OCI-LY3 (cell line): ENCODE data around the gene PIEZO1.

ENCODE experiments used
- H2AFZ ChIP-seq: fragments of 200-600, 300-600 bp; shearing (Covaris generic); 2 replicates; pipeline ENCODE4 v1.6.0; 2014; ENCODE audit warnings: antibody characterized with exemption, low read depth, low read length
- H3K27ac ChIP-seq: fragments of 200-600, 300-600 bp; sonication (generic); 2 replicates; pipeline ENCODE4 v1.5.1; 2014; ENCODE audit warnings: mild to moderate bottlenecking, low read length, moderate library complexity, mixed read lengths
- H3K27me3 ChIP-seq: fragments of 200-600, 300-600 bp; sonication (generic); 2 replicates; pipeline ENCODE4 v1.6.1; 2014; ENCODE audit warnings: low read depth, low read length, mixed read lengths
- H3K36me3 ChIP-seq: fragments of 200-600, 300-600 bp; sonication (generic); replicated peaks from 2 replicates; pipeline ENCODE3; 2014; ENCODE audit warnings: low read depth, low read length, mixed read lengths
- H3K4me1 ChIP-seq: fragments of 300-600, 200-600 bp; sonication (generic); 2 replicates; pipeline ENCODE4 v1.6.1; 2014; ENCODE audit warnings: low read length, mixed read lengths
- H3K4me2 ChIP-seq: fragments of 200-600, 300-600 bp; sonication (generic); 2 replicates; pipeline ENCODE4 v1.6.1; 2014; ENCODE audit warnings: low read length, mixed read lengths
- H3K4me3 ChIP-seq: fragments of 300-600, 200-600 bp; sonication (generic); 2 replicates; pipeline ENCODE4 v1.5.1; 2014; ENCODE audit warnings: antibody characterized with exemption, mild to moderate bottlenecking, low read length, moderate library complexity
- H3K79me2 ChIP-seq: fragments of 300-600, 200-600 bp; shearing (Covaris generic); 2 replicates; pipeline ENCODE4 v1.6.1; 2014; ENCODE audit warnings: mild to moderate bottlenecking, low read length, mixed read lengths
- H3K9ac ChIP-seq: fragments of 300-600, 200-600 bp; shearing (Covaris generic); 2 replicates; pipeline ENCODE4 v1.6.0; 2014; ENCODE audit warnings: mild to moderate bottlenecking, low read length, moderate library complexity
- H3K9me3 ChIP-seq: fragments of 200-600, 300-600 bp; shearing (Covaris generic); 2 replicates; pipeline ENCODE4 v1.6.1; 2014; ENCODE audit warnings: low read length, mixed read lengths; ENCODE audit not compliant: insufficient read depth
- H4K20me1 ChIP-seq: fragments of 200-600, 300-600 bp; sonication (generic); 2 replicates; pipeline ENCODE4 v1.6.1; 2016; ENCODE audit warnings: low read length, mixed read lengths; ENCODE audit not compliant: insufficient read depth
- EZH2phosphoT487 ChIP-seq: fragments of 200-600 bp; shearing (Covaris generic); IDR thresholded peaks from 2 replicates; pipeline ENCODE4 v1.6.1; 2018; ENCODE audit warnings: antibody characterized with exemption, mixed run types, low read depth
- TF ChIP-seq, protein P1 (sequence below): fragments of 200-600, 300-600 bp; sonication (generic); IDR thresholded peaks from 2 replicates; pipeline ENCODE4 v1.5.1; 2014; ENCODE audit warnings: antibody characterized with exemption, low read length, low read depth

The PIEZO1 gene

DNA sequence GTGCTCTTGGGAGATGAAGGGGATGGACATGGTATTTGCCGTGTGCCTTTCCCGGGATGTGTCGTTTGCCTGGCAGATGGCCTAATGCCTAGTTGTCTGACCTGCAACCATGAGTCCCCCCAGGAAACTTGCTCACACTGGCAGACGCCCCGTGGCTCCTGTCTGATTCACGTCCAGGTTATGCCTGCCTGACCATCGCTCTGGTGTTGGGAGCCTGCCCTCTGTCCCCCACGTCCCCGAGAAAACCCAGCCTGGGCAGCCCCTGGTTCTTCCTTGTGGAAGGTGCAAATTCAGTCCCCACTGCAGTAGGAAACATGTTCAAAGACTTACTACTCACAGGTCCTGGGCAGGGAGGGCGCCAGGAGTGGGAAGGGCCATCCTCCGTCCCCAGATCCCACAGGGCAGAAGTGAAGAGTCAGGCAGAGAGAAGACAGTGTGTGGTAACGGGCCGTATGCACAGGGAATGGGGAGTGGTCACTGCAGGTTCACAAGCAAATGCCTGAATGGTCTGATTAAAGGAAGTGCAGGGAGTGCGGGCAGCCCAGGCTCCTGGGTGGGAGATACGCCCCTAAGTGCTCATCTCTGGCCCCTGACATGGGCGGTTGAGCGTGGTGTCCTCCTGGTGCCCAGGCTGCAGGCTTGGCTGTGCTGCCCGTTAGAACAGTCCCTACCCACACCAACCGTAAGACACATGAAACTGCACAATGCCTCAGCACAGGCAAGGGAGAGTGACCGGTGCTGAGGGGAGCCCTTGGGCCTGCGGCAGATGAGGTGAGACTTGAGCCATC is 94.5 kb downstream of the PIEZO1 start:
- no peak for TF ChIP-seq EZH2phosphoT487
- TF ChIP-seq, protein P1, sequence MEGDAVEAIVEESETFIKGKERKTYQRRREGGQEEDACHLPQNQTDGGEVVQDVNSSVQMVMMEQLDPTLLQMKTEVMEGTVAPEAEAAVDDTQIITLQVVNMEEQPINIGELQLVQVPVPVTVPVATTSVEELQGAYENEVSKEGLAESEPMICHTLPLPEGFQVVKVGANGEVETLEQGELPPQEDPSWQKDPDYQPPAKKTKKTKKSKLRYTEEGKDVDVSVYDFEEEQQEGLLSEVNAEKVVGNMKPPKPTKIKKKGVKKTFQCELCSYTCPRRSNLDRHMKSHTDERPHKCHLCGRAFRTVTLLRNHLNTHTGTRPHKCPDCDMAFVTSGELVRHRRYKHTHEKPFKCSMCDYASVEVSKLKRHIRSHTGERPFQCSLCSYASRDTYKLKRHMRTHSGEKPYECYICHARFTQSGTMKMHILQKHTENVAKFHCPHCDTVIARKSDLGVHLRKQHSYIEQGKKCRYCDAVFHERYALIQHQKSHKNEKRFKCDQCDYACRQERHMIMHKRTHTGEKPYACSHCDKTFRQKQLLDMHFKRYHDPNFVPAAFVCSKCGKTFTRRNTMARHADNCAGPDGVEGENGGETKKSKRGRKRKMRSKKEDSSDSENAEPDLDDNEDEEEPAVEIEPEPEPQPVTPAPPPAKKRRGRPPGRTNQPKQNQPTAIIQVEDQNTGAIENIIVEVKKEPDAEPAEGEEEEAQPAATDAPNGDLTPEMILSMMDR: no peak
- no peaks in the 10 kb centered on the region for H3K9me3 ChIP-seq
- H2AFZ ChIP-seq: no peak overlapping the region
- no peaks in the 10 kb centered on the region for H4K20me1 ChIP-seq
- peaks cover 30% of the 10 kb centered on the region for H3K27me3 ChIP-seq
- no peak overlapping the region for H3K4me2 ChIP-seq
- H3K9ac ChIP-seq: no peak overlapping the region
- no peak overlapping the region for H3K27ac ChIP-seq
- H3K79me2 ChIP-seq: no peaks in the 10 kb centered on the region
- H3K4me1 ChIP-seq: peaks cover 14% of the 10 kb centered on the region
- H3K36me3 ChIP-seq: no peaks in the 10 kb centered on the region
- H3K4me3 ChIP-seq: no peak overlapping the region

- H3K9ac ChIP-seq: no peak overlapping the region
- no peak overlapping the region for H3K27ac ChIP-seq
- H3K4me2 ChIP-seq: no peak overlapping the region
- H3K79me2 ChIP-seq: no peaks in the 10 kb centered on the region
- no peaks in the 10 kb centered on the region for H3K9me3 ChIP-seq
- no peak overlapping the region for H2AFZ ChIP-seq
- no peaks in the 10 kb centered on the region for H4K20me1 ChIP-seq
- peaks cover 50% of the 10 kb centered on the region for H3K27me3 ChIP-seq
- peaks cover 32% of the 10 kb centered on the region for H3K4me1 ChIP-seq
- H3K4me3 ChIP-seq: no peak overlapping the region
- TF ChIP-seq, protein P1: no peak
- TF ChIP-seq EZH2phosphoT487: no peak
- no peaks in the 10 kb centered on the region for H3K36me3 ChIP-seq
Measured at GRCh38 chr16:88688013-88688778, 96.8 kb downstream of the PIEZO1 start.

- no peak overlapping the region for H3K27ac ChIP-seq
- no peak overlapping the region for H2AFZ ChIP-seq
- H3K36me3 ChIP-seq: no peaks in the 10 kb centered on the region
- peaks cover 32% of the 10 kb centered on the region for H3K4me1 ChIP-seq
- H3K4me3 ChIP-seq: no peak overlapping the region
- no peaks in the 10 kb centered on the region for H3K79me2 ChIP-seq
- no peaks in the 10 kb centered on the region for H4K20me1 ChIP-seq
- H3K27me3 ChIP-seq: peaks cover 50% of the 10 kb centered on the region
- no peaks in the 10 kb centered on the region for H3K9me3 ChIP-seq
- TF ChIP-seq EZH2phosphoT487: no peak
- TF ChIP-seq, protein P1: no peak
- no peak overlapping the region for H3K4me2 ChIP-seq
- no peak overlapping the region for H3K9ac ChIP-seq
Measured at GRCh38 chr16:88687676-88688012, 97.4 kb downstream of the PIEZO1 start.

DNA sequence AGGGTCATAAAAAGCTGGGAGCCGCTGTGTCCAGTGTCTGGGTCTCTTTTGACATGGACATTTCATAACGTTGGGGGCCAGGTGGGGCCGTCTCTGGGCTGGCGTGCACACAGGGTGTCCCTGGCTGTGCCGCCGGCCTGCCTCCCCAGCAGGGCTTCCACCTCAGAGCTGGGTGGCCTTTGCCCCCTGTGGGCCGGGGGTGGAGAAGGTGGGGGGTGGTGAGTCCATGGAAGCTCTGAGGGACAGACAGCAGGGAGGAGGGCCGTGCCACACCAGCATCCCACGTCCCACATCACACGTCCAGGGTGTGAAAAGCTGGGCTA is 97.8 kb downstream of the PIEZO1 start:
- Histone ChIP-seq H3K9ac (no peak overlapping the region), H3K4me3 (no peak overlapping the region), H3K79me2 (no peaks in the 10 kb centered on the region), H3K4me2 (no peak overlapping the region), H3K9me3 (no peaks in the 10 kb centered on the region), H3K27me3 (peaks cover 48% of the 10 kb centered on the region), H4K20me1 (no peaks in the 10 kb centered on the region), H3K27ac (no peak overlapping the region), H2AFZ (no peak overlapping the region), H3K4me1 (peaks cover 35% of the 10 kb centered on the region), H3K36me3 (no peaks in the 10 kb centered on the region)
- no peak for TF ChIP-seq EZH2phosphoT487
- TF ChIP-seq, protein P1: no peak
